Activated gamma-delta T cell treated with anti-CD3 and anti-CD28 coated beads, Interleukin-2, amount 50 U/mL, for 16 hours (primary cell): ENCODE measurements around the gene HTR3A.

Source experiments
- DNase-seq: peaks from one replicate; pipeline ENCODE4 v3.0.0-alpha.2; 2020; ENCODE audit warnings: low read depth

The HTR3A gene

GRCh38 chr11:114019046-114019445 is 44.1 kb downstream of the HTR3A start:
- no peak for DNase-seq

DNA sequence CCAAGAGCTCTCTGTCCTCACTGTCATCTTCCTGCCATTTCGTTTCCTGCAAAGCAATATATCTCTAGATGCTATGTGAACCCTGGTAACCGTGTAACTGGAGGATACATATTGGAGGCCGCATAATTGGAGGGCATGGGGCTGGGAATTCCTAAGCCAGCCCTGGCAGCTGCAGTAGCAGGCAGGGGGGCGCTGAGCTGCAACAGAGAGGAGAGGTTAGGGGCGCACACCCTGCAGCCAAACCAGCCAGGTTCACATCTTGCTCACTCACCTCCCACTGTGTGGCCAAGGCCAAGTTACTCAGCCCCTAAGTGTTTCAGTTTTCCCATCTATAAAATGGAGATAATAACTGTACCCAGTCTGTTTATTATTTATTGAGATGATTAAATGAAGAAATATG is 44.7 kb downstream of the HTR3A start:
- DNase-seq: no peak

GRCh38 chr11:114025329-114025907 is 50.5 kb downstream of the HTR3A start:
- DNase-seq: no peak

GRCh38 chr11:114026355-114026754 is 51.4 kb downstream of the HTR3A start:
- DNase-seq: no peak

- no peak for DNase-seq
Observed at GRCh38 chr11:114027391-114027790, 52.5 kb downstream of the HTR3A start.

DNA sequence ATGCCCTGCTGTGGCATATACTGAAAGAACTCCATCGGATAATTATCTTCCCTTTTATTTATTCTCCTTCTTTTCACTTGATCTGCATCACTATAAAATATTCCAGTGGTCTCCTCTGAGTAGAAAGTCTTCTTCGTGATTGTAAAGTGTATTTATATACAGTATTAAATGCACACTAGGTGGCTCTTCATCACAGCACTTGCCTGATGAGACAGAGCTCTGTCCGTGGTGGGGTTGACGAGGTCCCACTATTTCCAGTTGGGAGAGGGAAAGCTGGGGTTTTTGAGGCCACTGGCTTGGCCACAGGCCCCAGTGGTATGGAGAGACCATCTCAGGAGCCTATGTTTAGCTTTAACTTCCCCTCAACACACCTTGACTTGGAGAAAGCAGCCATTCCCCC is 53.0 kb downstream of the HTR3A start:
- DNase-seq: no peak

DNA sequence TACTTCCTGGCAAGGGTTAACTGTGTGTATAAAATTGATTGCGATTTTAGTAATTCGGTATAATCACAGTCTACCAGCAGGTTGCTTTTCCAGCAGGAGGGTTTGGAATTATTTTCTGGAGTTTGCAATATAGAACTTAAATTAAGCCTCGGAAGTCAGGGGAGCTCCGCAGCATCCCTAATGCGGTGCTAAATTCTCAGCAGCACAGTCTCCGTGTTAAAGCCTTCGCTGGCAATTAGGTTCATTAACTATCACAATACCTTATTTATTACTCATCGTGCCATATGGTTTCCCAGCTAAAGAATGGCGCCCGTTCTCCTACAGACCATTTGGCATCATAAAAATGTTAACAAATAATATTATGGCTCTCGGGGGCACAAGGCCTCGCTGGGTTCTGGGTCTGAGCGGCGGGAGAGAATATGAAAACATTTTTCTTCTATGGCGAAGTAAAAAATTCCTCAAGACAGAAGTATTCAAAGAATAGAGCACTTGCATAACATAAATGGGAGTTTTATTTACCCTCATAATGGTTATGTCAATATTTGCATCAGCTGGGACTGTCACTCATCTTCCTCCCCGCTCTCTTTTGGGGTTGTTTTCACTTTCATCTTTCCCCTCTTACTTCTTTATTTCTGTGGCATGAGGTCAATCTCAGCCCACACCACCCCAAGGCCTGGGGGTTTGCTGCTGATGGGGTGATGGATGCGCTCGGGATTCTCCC is 56.5 kb downstream of the HTR3A start:
- no peak for DNase-seq

GRCh38 chr11:114031967-114032320 is 57.0 kb downstream of the HTR3A start:
- DNase-seq: no peak

DNA sequence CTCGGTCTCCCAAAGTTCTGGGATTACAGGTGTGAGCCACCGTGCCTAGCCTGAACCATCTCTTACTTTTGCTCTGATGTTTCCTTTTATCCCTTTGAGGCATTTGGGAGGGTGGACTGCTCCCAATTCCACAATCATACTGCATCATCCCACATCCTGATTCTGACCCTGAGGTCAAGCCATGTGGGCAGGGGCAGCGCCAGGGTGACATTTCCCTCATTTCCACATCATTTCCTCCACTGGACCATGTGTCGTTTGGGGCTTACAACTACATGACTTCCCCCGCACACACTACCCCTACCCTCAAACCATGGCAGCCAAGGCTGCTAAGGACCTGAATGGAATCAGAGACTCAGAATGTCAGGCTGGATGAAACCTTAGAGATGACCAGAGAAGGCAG is 58.2 kb downstream of the HTR3A start:
- no peak for DNase-seq

GRCh38 chr11:114033572-114033971 is 58.7 kb downstream of the HTR3A start:
- DNase-seq: no peak

- DNase-seq: no peak
Observed at GRCh38 chr11:114034956-114035355, 60.0 kb downstream of the HTR3A start.

DNA sequence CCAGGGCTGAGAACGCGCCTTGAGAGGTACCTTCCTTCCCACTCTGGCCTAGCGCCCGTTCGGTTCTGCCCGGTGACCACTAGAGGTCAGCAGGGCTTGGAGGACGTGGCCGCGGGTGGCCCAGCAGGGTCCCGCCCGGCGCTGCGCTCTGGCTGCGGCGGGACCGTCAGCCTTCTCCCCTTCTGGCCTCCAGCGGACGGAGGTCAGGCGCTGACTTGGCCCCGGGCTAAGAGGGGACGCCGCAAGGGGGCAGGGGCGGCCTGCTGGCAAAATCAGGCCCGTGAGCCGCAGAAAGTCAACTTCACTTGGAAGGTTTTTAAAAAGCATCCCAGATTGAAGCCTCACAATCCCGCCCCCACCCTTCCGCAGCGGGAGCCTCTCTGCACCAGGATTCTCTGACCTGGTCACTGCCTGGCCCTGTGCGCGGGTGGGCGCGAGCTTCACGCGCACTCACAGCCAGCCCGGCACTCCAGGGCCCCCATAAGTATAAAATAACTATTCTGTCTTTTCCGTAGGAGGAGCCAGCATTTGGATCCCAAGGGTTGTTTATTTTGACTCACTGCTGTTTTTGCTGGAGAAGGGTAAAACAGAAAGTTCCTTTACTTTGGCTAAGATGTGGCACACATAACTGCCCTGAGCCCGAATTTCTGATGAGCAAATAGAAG is 61.4 kb downstream of the HTR3A start:
- DNase-seq: peak; percentile 45

GRCh38 chr11:114036958-114037357 is 62.0 kb downstream of the HTR3A start:
- DNase-seq: no peak

- DNase-seq: no peak
Observed at GRCh38 chr11:114039551-114039950, 64.6 kb downstream of the HTR3A start.
